Activated B cell treated with CpG ODN at 0.5 μM for 24 hours (primary cell): ENCODE measurements around the gene ST7L. TPM values are rescaled to one million over a fixed set of nuclear protein-coding genes. Genes with fewer than 3 reads are reported as not detected.

Experiments
- ATAC-seq: fragments of 200-7000 bp; cut with Tn5 transposase; one replicate; pipeline ENCODE4 v1.10.0; 2021; ENCODE audit warnings: low read depth, mild to moderate bottlenecking, moderate library complexity
- CTCF ChIA-PET: fragments of 350-600 bp; sonication (Branson Sonifier 250); formaldehyde crosslinking; loops from one replicate; lab custom pipeline; 2021; ENCODE audit warnings: antibody characterized with exemption; lab: Charles Lee
- POLR2A ChIA-PET: fragments of 350-600 bp; sonication (Branson Sonifier 250); formaldehyde crosslinking; loops from one replicate; lab custom pipeline; 2021; ENCODE audit warnings: antibody characterized with exemption; lab: Charles Lee
- DNase-seq: peaks from one replicate; pipeline ENCODE4 v3.0.0; 2022
- H3K27ac Mint-ChIP-seq: one replicate; pipeline ENCODE4 v1.8.0; 2020; ENCODE audit warnings: mixed read lengths
- H3K27me3 Mint-ChIP-seq: one replicate; pipeline ENCODE4 v1.8.0; 2021; ENCODE audit warnings: mixed read lengths
- H3K36me3 Mint-ChIP-seq: one replicate; pipeline ENCODE4 v1.8.0; 2021; ENCODE audit warnings: low read depth, mixed read lengths
- H3K4me1 Mint-ChIP-seq: one replicate; pipeline ENCODE4 v1.8.0; 2021; ENCODE audit warnings: mixed read lengths
- H3K4me3 Mint-ChIP-seq: one replicate; pipeline ENCODE4 v1.8.0; 2020; ENCODE audit warnings: mild to moderate bottlenecking, mixed read lengths
- H3K9me3 Mint-ChIP-seq: one replicate; pipeline ENCODE4 v1.8.0; 2020; ENCODE audit warnings: mixed read lengths
- CTCF ChIP-seq: fragments of 200-600 bp; IDR thresholded peaks from one replicate; pipeline ENCODE4 v1.8.0; 2022; ENCODE audit warnings: antibody characterized with exemption, mild to moderate bottlenecking
- intact Hi-C: fragments of 100-400 bp; cut with micrococcal nuclease; formaldehyde crosslinking; loops from one replicate; pipeline ENCODE4 v1.15.1; 2024
- total RNA-seq: library from RNA; stranded (reverse); gene quantifications from 2 replicates; pipeline ENCODE4 v1.2.3, GENCODE V29; 2022

Gene ST7L
- total RNA-seq, 1 donor from 2014 or later = 13.8 TPM

- intact Hi-C loops = no loop called here
- H3K36me3 Mint-ChIP-seq = peaks cover 3% of the 10 kb centered on the region
- POLR2A ChIA-PET = no interaction called here
Observed at GRCh38 chr1:112478314-112478713, 140.6 kb downstream of the ST7L start.

GRCh38 chr1:112477550-112477949 lies 141.4 kb downstream of the ST7L start:
- Mint-ChIP-seq H3K4me1 (no peaks in the 10 kb centered on the region), H3K36me3 (peaks cover 3% of the 10 kb centered on the region), H3K9me3 (peaks cover 27% of the 10 kb centered on the region), H3K4me3 (no peak overlapping the region), H3K27me3 (peaks cover 7% of the 10 kb centered on the region), H3K27ac (no peak overlapping the region)
- ATAC-seq (no peak), DNase-seq (no peak)
- TF ChIP-seq CTCF = no peak
- ChIA-PET POLR2A (no interaction called here), CTCF (no interaction called here)
- intact Hi-C loops = no loop called here

More at GRCh38 chr1:112478314-112478713, 140.6 kb downstream of the ST7L start:
- CTCF ChIA-PET = no interaction called here
- no peak overlapping the region for H3K4me3 Mint-ChIP-seq
- no peak for DNase-seq
- peaks cover 7% of the 10 kb centered on the region for H3K27me3 Mint-ChIP-seq
- TF ChIP-seq CTCF = no peak
- H3K9me3 Mint-ChIP-seq = peaks cover 27% of the 10 kb centered on the region
- H3K4me1 Mint-ChIP-seq = no peaks in the 10 kb centered on the region
- no peak overlapping the region for H3K27ac Mint-ChIP-seq
- no peak for ATAC-seq

Other genes starting within 250 kb of the ST7L start
- 11.7 and 14.1 TPM in 2 replicates for gene CTTNBP2NL, start 222.9 kb downstream of the ST7L start, total RNA-seq
- gene WNT2B, start 110.2 kb downstream of the ST7L start, total RNA-seq = 1.0 and 1.4 TPM in 2 replicates
- gene CAPZA1, start 691 bp upstream of the ST7L start, total RNA-seq = 221 and 227 TPM in 2 replicates
- 33.3 and 36.4 TPM in 2 replicates for gene MOV10, start 55.5 kb upstream of the ST7L start, total RNA-seq
- gene RHOC, start 88.0 kb upstream of the ST7L start, total RNA-seq = 11.5 and 13.5 TPM in 2 replicates
- gene PPM1J, start 96.2 kb upstream of the ST7L start, total RNA-seq = 0.46 and 0.75 TPM in 2 replicates